ENCODE data around the gene CRHR1.

CRHR1 gene

GRCh38 chr17:45870342-45870974, 86.3 kb downstream of the CRHR1 start:
- DNase-seq, result no peak

- no peak for DNase-seq
These were observed 87.6 kb downstream of the CRHR1 start for GRCh38 chr17:45871718-45872117.

GRCh38 chr17:45873728-45874127, 89.6 kb downstream of the CRHR1 start:
- DNase-seq, result no peak

- no peak for DNase-seq
These were observed 90.0 kb downstream of the CRHR1 start for GRCh38 chr17:45874151-45874550.

- no peak for DNase-seq
These were observed 92.4 kb downstream of the CRHR1 start for GRCh38 chr17:45876539-45876938.

- no peak for DNase-seq
These were observed 93.3 kb downstream of the CRHR1 start for GRCh38 chr17:45877467-45877866.

GRCh38 chr17:45883063-45883462, 98.9 kb downstream of the CRHR1 start:
- no peak for DNase-seq

Measured in left hindlimb (tissue), 1 donor.